GM04504 (cell line): ENCODE results near the gene RAB31.
A peak's percentile ranks its signal among the peaks of the same experiment; 100 is the strongest.
"Not testable (repeated sequence)": the region's sequence is repeated elsewhere in the genome, so short reads cannot be mapped to it uniquely, and the experiment has no call there.

Experiments
- DNase-seq: peaks from one replicate; pipeline ENCODE4 v3.0.0-alpha.2; 2012; ENCODE audit warnings: low read depth

RAB31 gene

GRCh38 chr18:9760641-9761040 is 52.5 kb downstream of the RAB31 start:
- DNase-seq, result no peak

- DNase-seq, result no peak
These were observed 54.4 kb downstream of the RAB31 start for GRCh38 chr18:9762526-9762925.

DNA sequence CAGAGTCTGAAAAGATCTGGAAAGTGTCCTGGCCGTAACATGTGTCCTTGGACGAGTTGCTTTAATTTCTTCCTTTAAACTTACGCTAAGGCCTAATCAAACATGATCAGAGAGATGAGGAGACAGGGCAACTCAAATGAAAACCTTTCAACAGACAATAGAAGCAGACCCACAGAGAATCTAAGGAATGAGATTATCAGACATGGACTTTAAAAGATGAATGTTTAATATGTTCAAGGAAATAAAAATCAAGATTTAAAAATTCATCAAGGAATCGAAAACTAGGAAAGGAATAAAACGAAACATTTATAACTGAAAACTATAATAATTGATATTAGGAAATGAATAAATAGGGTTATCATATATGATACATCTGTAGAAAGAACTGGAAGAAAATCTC is 55.1 kb downstream of the RAB31 start:
- no peak for DNase-seq

GRCh38 chr18:9764011-9764481 is 55.9 kb downstream of the RAB31 start:
- no peak for DNase-seq

DNA sequence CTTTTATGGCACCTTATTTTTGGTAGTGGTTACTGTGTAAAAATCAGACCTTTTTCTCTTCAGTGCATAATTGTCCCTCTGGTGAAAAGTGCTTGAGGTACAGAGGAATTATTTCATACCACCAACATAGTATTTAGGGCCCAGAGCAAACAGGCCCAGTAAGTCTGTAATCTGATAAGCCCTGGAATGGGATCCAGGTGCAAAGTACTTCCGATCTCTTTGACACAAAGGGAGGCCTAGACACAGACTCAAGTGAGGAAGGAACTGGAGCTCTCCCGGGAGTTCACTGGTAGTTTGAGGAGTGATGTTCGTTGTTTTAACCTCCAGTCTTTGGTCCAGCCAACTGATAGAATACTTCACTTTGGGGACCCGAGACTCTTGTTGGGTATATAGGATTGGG is 57.4 kb downstream of the RAB31 start:
- DNase-seq, result no peak

- DNase-seq, result no peak
These were observed 58.0 kb downstream of the RAB31 start for GRCh38 chr18:9766076-9766481.

DNA sequence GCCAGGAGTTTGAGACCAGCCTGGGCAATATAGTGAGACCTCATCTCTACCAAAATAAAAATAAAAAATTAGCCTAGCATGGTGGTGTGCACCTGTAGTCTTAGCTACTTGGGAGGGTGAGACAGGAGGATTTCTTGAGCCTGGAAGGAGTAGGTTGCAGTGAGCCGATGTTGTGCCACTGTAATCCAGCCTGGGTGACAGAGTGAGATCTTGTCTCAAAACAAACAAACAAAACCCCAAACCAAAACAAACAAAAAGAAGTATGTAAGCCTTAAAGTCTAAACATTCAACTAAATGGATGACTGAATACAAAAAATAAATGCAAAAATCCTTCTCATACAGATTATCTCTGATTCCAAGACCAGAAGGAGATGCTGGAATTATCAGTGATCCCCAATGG is 58.6 kb downstream of the RAB31 start:
- DNase-seq, result no peak

DNA sequence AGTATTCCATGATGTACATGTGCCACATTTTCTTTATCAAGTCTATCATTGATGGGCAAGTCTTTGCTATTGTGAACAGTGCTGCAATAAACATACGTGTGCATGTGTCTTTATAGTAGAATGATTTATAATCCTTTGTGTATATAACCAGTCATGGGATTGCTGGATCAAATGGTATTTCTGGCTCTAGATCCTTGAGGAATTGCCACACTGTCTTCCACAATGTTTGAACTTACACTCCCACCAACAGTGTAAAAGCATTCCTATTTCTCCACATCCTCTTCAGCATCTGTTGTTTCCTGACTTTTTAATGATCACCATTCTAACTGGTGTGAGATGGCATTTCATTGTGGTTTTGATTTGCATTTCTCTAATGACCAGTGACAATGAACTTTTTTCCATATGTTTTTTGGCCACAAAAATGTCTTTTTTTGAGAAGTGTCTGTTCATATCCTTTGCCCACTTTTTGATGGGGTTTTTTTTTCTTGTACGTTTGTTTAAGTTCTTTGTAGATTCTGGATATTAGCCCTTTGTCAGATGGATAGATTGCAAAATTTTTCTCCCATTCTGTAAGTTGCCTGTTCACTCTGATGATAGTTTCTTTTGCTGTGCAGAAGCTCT is 60.1 kb downstream of the RAB31 start:
- DNase-seq, result not testable (repeated sequence)

GRCh38 chr18:9770111-9770510 is 62.0 kb downstream of the RAB31 start:
- not testable (repeated sequence) for DNase-seq

GRCh38 chr18:9771261-9771976 is 63.3 kb downstream of the RAB31 start:
- DNase-seq, result peak; percentile 40

DNA sequence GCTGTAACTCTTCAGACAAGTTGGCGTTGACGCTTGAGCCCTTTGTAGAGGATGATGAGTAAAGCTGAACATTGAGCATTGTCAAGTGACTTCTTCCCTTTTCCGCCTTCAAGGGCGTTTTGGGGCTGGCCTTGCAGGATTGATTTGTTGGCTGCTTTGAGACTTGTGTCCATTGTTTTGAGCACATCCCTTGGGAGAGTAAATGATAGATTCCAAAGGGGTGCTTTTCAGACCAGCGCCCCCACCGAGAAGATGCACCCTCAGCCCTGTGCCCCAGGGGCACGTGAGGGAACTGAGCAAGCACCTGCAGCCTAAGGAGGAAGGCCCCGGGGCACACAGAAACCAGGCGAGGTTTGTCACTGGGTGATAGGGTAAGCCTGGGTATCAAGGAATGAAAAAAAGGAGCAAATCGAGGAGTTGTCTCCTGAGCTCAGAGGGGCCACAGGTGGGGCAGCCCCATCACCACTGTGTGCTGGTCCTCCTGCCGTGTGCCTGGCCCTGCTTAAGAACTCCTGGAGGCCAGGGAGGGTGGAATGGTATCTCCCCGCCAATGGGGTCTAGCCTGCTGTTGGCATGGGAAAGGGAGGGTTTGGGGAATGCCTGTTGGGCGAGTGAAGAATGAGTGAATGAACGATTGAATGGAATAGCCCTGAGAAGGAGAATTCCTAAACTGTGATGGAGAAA is 64.0 kb downstream of the RAB31 start:
- DNase-seq, result no peak

GRCh38 chr18:9772847-9773677 is 65.0 kb downstream of the RAB31 start:
- DNase-seq, result no peak

- no peak for DNase-seq
These were observed 66.0 kb downstream of the RAB31 start for GRCh38 chr18:9774150-9774549.

DNA sequence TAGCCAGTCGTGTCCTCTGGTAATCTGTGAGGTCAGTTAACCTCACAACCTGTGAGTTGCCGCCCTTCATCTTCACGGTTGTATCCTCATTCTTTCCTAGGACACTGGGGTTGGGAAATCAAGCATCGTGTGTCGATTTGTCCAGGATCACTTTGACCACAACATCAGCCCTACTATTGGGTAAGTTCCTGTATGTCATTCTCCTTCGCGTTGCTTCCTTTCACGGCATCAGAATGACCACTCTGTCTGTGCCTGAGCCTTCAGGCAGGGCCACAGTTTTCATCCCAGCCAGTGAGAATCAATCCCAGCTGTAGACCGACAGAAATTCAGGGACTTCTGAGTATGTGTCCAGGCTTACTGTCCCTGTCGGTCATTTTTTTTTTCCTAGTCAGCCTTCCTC is 67.1 kb downstream of the RAB31 start:
- DNase-seq, result peak; percentile 36

- DNase-seq, result no peak
These were observed 71.5 kb downstream of the RAB31 start for GRCh38 chr18:9779630-9780029.

GRCh38 chr18:9782073-9782857 is 74.2 kb downstream of the RAB31 start:
- DNase-seq, result peak; percentile 88

GRCh38 chr18:9786631-9787030 is 78.5 kb downstream of the RAB31 start:
- no peak for DNase-seq

GRCh38 chr18:9787036-9787435 is 78.9 kb downstream of the RAB31 start:
- DNase-seq, result no peak

GRCh38 chr18:9787712-9788111 is 79.6 kb downstream of the RAB31 start:
- DNase-seq, result peak; percentile 43

DNA sequence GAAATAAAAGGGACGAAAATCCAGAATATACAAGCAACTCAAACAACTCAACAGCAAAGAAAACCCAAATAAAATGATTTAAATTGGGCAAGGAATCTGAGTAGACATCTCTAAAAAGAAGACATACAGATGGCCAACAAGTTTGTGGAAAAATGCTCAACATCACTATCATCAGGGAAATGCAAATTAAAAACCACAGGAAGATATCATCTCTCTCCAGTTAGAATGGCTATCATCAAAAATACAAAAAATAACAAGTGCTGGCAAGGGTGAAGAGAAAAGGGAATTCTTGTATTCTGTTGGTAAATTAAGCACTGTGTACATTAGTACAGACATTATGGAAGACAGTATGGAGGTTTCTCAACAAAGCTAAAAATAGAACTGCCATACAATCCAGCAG is 80.0 kb downstream of the RAB31 start:
- no peak for DNase-seq

DNA sequence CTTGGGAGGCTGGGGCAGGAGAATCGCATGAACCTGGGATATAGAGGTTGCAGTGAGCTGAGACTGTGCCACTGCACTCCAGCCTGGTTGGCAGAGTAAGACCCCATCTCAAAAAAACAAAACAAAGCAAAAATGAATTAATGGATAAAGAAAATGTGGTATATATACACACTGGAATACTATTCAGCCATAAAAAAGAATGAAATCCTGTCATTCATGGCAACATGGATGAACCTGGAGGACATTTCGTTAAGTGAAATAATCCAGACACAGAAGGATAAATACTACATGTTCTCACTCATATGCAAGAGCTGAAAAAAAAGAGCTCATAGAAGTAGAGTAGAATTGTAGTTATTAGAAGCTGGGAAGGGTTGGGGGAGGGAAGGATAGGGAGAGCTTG is 80.8 kb downstream of the RAB31 start:
- no peak for DNase-seq

DNA sequence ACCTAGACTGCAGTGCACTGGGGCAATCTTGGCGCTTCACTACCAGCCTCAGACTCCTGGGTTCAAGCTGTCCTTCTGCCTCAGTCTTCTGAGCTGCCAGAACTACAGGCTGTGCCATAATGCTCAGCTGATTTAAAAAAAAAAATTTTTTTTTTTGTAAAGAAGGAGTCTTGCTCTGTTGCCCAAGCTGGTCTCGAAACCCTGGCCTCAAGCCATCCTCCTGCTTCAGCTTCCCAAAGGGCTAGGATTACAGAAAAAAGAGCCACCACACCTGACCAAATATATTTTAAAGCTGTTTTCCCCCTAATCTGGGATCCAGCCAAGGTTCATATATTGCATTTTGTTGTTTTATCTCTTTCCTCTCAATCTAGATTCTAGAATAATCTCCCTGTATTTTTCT is 82.2 kb downstream of the RAB31 start:
- DNase-seq, result no peak
